Loucy (cell line): ENCODE data around the gene GYG1.

ENCODE experiments used
- EZH2phosphoT487 ChIP-seq: fragments of 200-600 bp; IDR thresholded peaks from 2 replicates; pipeline ENCODE4 v1.6.1; 2018; ENCODE audit warnings: antibody characterized with exemption, mild to moderate bottlenecking, moderate library complexity, borderline replicate concordance
- TF ChIP-seq, protein P1 (sequence below): fragments of 200-600 bp; sonication (generic); conservative IDR thresholded peaks from 2 replicates; pipeline ENCODE4 v1.5.1; 2014; ENCODE audit warnings: mild to moderate bottlenecking, antibody characterized with exemption, low read length

DNA sequence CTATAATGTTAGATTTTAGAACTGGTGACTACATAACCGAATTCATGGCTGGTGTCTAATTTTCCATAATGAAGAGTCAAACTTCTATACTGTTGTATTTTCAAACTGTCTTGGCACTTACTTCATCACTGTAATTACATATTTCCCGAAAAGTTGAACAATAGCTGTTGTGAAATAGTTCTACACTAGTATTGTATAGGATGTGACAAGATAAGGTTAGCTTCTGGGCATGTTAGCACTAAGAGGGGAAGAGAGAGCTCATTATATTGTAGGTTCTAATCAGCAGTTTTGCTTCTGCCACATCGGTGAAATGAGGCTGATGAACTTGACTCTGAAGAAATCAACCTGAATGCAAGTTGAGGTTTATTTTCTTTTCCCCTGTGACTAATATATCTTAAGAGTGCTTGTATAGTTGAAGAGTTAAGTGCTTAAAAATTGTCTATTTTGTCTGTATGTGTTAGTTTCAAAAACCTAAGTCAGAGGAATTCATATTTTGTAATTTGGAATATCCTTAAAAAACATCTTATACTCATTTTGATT is 8.9 kb downstream of the GYG1 start:
- TF ChIP-seq, protein P1, sequence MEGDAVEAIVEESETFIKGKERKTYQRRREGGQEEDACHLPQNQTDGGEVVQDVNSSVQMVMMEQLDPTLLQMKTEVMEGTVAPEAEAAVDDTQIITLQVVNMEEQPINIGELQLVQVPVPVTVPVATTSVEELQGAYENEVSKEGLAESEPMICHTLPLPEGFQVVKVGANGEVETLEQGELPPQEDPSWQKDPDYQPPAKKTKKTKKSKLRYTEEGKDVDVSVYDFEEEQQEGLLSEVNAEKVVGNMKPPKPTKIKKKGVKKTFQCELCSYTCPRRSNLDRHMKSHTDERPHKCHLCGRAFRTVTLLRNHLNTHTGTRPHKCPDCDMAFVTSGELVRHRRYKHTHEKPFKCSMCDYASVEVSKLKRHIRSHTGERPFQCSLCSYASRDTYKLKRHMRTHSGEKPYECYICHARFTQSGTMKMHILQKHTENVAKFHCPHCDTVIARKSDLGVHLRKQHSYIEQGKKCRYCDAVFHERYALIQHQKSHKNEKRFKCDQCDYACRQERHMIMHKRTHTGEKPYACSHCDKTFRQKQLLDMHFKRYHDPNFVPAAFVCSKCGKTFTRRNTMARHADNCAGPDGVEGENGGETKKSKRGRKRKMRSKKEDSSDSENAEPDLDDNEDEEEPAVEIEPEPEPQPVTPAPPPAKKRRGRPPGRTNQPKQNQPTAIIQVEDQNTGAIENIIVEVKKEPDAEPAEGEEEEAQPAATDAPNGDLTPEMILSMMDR: no peak
- no peak for TF ChIP-seq EZH2phosphoT487
